ENCODE measurements around the gene APOLD1. TPM values are rescaled to one million over a fixed set of nuclear protein-coding genes. Genes with fewer than 3 reads are reported as not detected.
A peak's percentile ranks its signal among the peaks of the same experiment; 100 is the strongest.

APOLD1 gene
- total and polyA plus RNA-seq, 2 of the 4 experiments (the other 2 are of a cell fraction), result 2.3 to 4.5 TPM

DNA sequence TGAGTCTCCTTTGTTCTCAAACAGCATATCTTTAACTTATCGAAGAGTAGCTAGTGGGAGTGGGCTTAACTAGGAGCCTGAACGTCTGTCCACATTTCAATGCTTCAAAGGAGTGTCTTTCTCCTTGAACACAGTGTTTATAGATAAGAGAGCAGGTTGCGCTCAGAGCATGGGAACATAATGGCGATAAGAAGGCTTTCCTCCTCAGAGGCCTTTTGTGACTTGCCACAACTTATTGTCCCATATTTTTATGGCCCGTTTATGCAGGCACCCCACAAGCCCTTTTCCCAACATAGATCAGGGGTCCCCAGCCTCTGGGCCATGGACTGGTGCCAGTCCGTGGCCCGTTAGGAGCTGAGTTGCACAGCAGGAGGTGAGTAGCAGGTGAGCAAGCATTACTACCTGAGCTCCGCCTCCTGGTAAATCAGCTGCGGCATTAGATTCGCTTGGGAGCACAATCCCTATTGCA is 25.1 kb downstream of the APOLD1 start:
- H3K56ac ChIP-seq (ENCODE audit: extremely low read depth, insufficient read depth, low read length), result no peak overlapping the region
- no peak overlapping the region for H3K9ac ChIP-seq (ENCODE audit: low read depth, low read length)
- no peak overlapping the region for H3K4ac ChIP-seq (ENCODE audit: low read depth, low read length)
- POLR2A ChIA-PET (ENCODE audit: unreplicated experiment), result no interaction called here
- DNase-seq (no peak), ATAC-seq (ENCODE audit: low read depth) (no peak)
- H3K4me1 ChIP-seq (ENCODE audit: control insufficient read depth, insufficient read depth, low read length), result peaks cover 11% of the 10 kb centered on the region
- no peak overlapping the region for H2AK9ac ChIP-seq (replicated peaks; ENCODE audit: low read depth, low read length, poor library complexity)
- peaks cover 8% of the 10 kb centered on the region for H3K9me1 ChIP-seq (ENCODE audit: insufficient read depth, low read length)
- H2BK5ac ChIP-seq (ENCODE audit: low read depth, low read length, poor library complexity, severe bottlenecking), result no peak overlapping the region
- no peaks in the 10 kb centered on the region for H3K36me3 ChIP-seq (ENCODE audit: control insufficient read depth, insufficient read depth, low read length)
- no peak overlapping the region for H3K14ac ChIP-seq (replicated peaks; ENCODE audit: low read depth, low read length)
- peaks cover 4 to 21% of the 10 kb centered on the region in 2 experiments; a peak in 3 of 4 replicates for H3K79me1 ChIP-seq (ENCODE audit: low read depth in 1 of 2, low read length in 2 of 2)
- H2BK15ac ChIP-seq (ENCODE audit: low read depth, low read length), result no peak overlapping the region
- H4K91ac ChIP-seq (ENCODE audit: insufficient read depth, low read depth, low read length), result no peak overlapping the region
- no TSS peak for BruUV-seq (replicated peaks)
- no peak overlapping the region for H3K23ac ChIP-seq (ENCODE audit: low read depth, low read length)
- in situ Hi-C loops (cut with MboI; ENCODE audit: low sequenced_read_pairs), result no loop called here
- H3K4me2 ChIP-seq (ENCODE audit: low read depth, low read length), result no peak overlapping the region
- no peak overlapping the region for H4K8ac ChIP-seq (ENCODE audit: low read depth in 2 of 2, low read length in 2 of 2)
- H4K5ac ChIP-seq (ENCODE audit: low read depth, low read length), result no peak overlapping the region
- H3K18ac ChIP-seq (ENCODE audit: low read depth, low read length), result no peak overlapping the region
- H2BK20ac ChIP-seq (ENCODE audit: low read depth, low read length), result no peak overlapping the region
- no peak for TF ChIP-seq CEBPB (IDR thresholded peaks at IDR 0.05; ENCODE audit: low read depth, low read length)
- TF ChIP-seq MAZ (IDR thresholded peaks at IDR 0.05; ENCODE audit: borderline replicate concordance, low read depth, low read length), result no peak
- no peak for TF ChIP-seq MAFK (IDR thresholded peaks at IDR 0.05; ENCODE audit: low read depth, low read length)
- WGBS, 2 experiments (ENCODE audit: extremely low coverage in 2 of 2, insufficient read length in 1 of 2), result 67% methylated on average over 4 of the region's 10 CpGs; no CpG with 5 or more reads in 1 of the 2 experiments
- H2AFZ ChIP-seq (replicated peaks; ENCODE audit: low read length, poor library complexity), result no peak overlapping the region
- CTCF ChIA-PET, result no interaction called here
- intact Hi-C loops (cut with micrococcal nuclease), result no loop called here
- H2AK5ac ChIP-seq (ENCODE audit: low read depth, low read length), result peak overlapping the region; percentile 18; the same call in 1 of the 2 replicates
- H3K27me3 ChIP-seq (ENCODE audit: control insufficient read depth, insufficient read depth, low read length), result no peaks in the 10 kb centered on the region
- no peak overlapping the region for H3K27ac ChIP-seq (ENCODE audit: insufficient read depth, low read length)
- H4K20me1 ChIP-seq (ENCODE audit: insufficient read depth, low read length), result no peaks in the 10 kb centered on the region
- no peak overlapping the region for H3K4me3 ChIP-seq (ENCODE audit: insufficient read depth, low read depth, low read length)
- no peak overlapping the region for H2BK120ac ChIP-seq (ENCODE audit: low read depth, low read length)
- dilution Hi-C loops (cut with HindIII; ENCODE audit: low sequenced_read_pairs, unreplicated experiment), result no loop called here
- no peaks in the 10 kb centered on the region for H3K9me3 ChIP-seq (ENCODE audit: control insufficient read depth, insufficient read depth, low read length)

Measured in IMR-90 (cell line).